Measurements from ENCODE around the gene PARP6. TPM values are rescaled to one million over a fixed set of nuclear protein-coding genes. Genes with fewer than 3 reads are reported as not detected.
A peak's percentile ranks its signal among the peaks of the same experiment; 100 is the strongest.

The PARP6 gene
- total and polyA plus RNA-seq, 4 donors, result 4.3 to 15.3 (median 9.3) TPM

DNA sequence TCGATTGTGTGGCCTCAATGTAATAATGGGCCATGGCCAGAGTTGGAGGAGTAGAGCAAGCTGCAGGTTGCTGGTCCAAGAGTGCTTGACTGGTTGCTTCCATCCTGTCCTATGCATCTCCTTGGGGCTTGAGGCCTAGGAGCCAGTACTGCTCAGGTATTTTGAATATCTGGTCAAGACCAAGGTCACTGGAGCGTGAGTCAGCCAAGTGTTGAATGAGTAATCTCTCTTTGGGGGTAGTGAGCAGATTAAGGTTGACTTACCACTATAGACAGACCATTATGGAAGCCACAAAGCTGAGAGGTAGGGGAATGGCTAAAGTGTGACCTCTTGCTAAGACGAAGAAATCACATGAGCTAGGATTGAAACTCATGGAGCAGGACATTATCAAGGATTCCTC is 9.4 kb upstream of the PARP6 start:
- WGBS, result 95% methylated on average over 3 of the region's 3 CpGs

GRCh38 chr15:72280751-72281150 is 8.4 kb upstream of the PARP6 start:
- Histone ChIP-seq H3K4me1 (ENCODE audit: control insufficient read depth in 4 of 4, insufficient read depth in 4 of 4, low read length in 3 of 4) (peaks cover 0 to 9% (median 4%) of the 10 kb centered on the region in 4 donors), H3K36me3 (ENCODE audit: control insufficient read depth in 4 of 4, insufficient read depth in 3 of 4, low read depth in 1 of 4, low read length in 3 of 4) (no peaks in the 10 kb centered on the region), H3K27me3 (ENCODE audit: control insufficient read depth in 4 of 4, insufficient read depth in 4 of 4, low read length in 3 of 4) (no peaks in the 10 kb centered on the region), H3K27ac (ENCODE audit: low read depth in 1 of 2, low read length in 2 of 2) (no peak overlapping the region), H3K4me3 (ENCODE audit: low read depth in 1 of 3, low read length in 3 of 3) (no peak overlapping the region), H3K9me3 (ENCODE audit: control insufficient read depth in 4 of 4, low read length in 3 of 4) (no peaks in the 10 kb centered on the region), H3K9ac (ENCODE audit: low read depth in 1 of 2, low read length in 2 of 2) (no peak overlapping the region)
- WGBS, result 71% methylated on average over 2 of the region's 2 CpGs
- TF ChIP-seq REST (IDR thresholded peaks at IDR 0.05), result no peak
- peak; percentile 59 to 72 for TF ChIP-seq RXRA (IDR thresholded peaks at IDR 0.05)
- peak; percentile 83 for TF ChIP-seq HNF4G (IDR thresholded peaks at IDR 0.05)
- TF ChIP-seq SP1 (IDR thresholded peaks at IDR 0.05), result no peak
- no peak for TF ChIP-seq MAX (IDR thresholded peaks at IDR 0.05)
- TF ChIP-seq NR2F2 (IDR thresholded peaks at IDR 0.05), result peak; percentile 33
- no peak for TF ChIP-seq FOXA2 (IDR thresholded peaks at IDR 0.05)
- peak; percentile 84 to 94 for TF ChIP-seq HNF4A (conservative IDR thresholded peaks at IDR 0.05)
- DNase-seq (ENCODE audit: low spot score), result no peak

More for the DNA sequence above, 9.4 kb upstream of the PARP6 start:
- no peak overlapping the region for H3K27ac ChIP-seq (ENCODE audit: low read depth in 1 of 2, low read length in 2 of 2)
- H3K4me1 ChIP-seq (ENCODE audit: control insufficient read depth in 4 of 4, insufficient read depth in 4 of 4, low read length in 3 of 4), result peaks cover 0 to 9% (median 4%) of the 10 kb centered on the region in 4 donors
- TF ChIP-seq HNF4A (conservative IDR thresholded peaks at IDR 0.05) (no peak), RXRA (IDR thresholded peaks at IDR 0.05) (no peak), EGR1 (IDR thresholded peaks at IDR 0.05; ENCODE audit: low read depth in 2 of 2) (no peak), FOXA2 (IDR thresholded peaks at IDR 0.05) (no peak), REST (IDR thresholded peaks at IDR 0.05) (no peak), MAX (IDR thresholded peaks at IDR 0.05) (no peak), NR2F2 (IDR thresholded peaks at IDR 0.05) (no peak), ATF3 (IDR thresholded peaks at IDR 0.05) (no peak)
- DNase-seq (ENCODE audit: low spot score), result no peak
- no peak overlapping the region for H3K4me3 ChIP-seq (ENCODE audit: low read depth in 1 of 3, low read length in 3 of 3)
- no peak overlapping the region for H3K9ac ChIP-seq (ENCODE audit: low read depth in 1 of 2, low read length in 2 of 2)
- H3K27me3 ChIP-seq (ENCODE audit: control insufficient read depth in 4 of 4, insufficient read depth in 4 of 4, low read length in 3 of 4), result no peaks in the 10 kb centered on the region
- H3K9me3 ChIP-seq (ENCODE audit: control insufficient read depth in 4 of 4, low read length in 3 of 4), result no peaks in the 10 kb centered on the region
- H3K36me3 ChIP-seq (ENCODE audit: control insufficient read depth in 4 of 4, insufficient read depth in 3 of 4, low read depth in 1 of 4, low read length in 3 of 4), result no peaks in the 10 kb centered on the region

All from liver (tissue), 9 donors.